Stimulated activated CD4-positive, alpha-beta T cell treated with anti-CD3 and anti-CD28 coated beads, Interleukin-15, amount 100 ng/mL, for 1 hour (primary cell): ENCODE data around the gene DDX1.
"Not testable (repeated sequence)": the region's sequence is repeated elsewhere in the genome, so short reads cannot be mapped to it uniquely, and the experiment has no call there.

ENCODE experiments used
- DNase-seq, 2 donors: peaks; one replicate each; pipeline ENCODE4 v3.0.0-alpha.2; 2020; ENCODE audit warnings: low read depth in 1 of 2, low spot score in 1 of 2

The DDX1 gene

DNA sequence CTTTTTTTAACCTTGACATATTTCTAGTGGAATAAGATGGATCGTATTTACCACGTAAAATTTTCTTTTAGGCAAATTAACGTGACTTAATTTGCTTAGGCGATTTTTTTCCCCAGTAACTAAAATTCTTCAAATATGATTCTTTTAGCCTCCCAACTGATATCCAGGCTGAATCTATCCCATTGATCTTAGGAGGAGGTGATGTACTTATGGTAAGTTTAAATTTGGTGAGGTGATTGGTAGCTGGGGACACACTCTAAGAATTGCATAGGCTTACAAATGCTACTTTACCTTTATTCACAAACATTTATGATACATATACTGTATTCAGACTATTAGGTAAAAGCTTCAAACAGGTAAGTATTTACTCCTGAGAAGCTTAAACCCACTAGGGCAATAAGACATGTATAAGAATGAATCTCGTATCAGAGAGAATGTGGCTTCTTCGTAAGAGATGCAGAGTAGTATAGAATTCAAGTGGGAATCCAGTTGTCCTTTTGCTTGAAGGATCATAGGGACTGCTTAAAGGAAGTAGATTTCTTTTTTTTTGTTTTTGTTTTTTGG lies 3.8 kb downstream of the DDX1 start:
- no peak for DNase-seq

- no peak for DNase-seq
Measured at GRCh38 chr2:15595936-15596335, 4.3 kb downstream of the DDX1 start.

GRCh38 chr2:15596350-15596749 lies 4.7 kb downstream of the DDX1 start:
- no peak for DNase-seq

GRCh38 chr2:15596968-15597367 lies 5.3 kb downstream of the DDX1 start:
- DNase-seq, result no peak

DNA sequence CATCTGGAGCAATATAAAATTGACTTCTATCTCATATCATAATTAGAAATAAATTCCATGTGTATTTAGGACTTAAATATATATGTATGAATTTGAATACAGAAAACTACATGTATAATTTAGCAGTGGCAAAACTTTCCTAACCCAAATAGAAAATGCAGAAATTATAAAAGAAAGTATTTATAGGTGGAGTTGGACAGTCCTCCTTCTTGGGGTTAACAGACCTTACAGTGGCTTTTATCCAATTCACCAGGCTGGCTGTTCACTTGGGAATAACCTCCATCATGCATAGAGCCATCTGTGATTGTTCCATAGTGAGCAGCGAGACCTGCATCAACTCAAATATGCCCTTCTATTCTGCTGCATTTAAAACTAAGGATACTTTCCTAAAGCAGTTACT lies 8.3 kb downstream of the DDX1 start:
- no peak for DNase-seq

DNA sequence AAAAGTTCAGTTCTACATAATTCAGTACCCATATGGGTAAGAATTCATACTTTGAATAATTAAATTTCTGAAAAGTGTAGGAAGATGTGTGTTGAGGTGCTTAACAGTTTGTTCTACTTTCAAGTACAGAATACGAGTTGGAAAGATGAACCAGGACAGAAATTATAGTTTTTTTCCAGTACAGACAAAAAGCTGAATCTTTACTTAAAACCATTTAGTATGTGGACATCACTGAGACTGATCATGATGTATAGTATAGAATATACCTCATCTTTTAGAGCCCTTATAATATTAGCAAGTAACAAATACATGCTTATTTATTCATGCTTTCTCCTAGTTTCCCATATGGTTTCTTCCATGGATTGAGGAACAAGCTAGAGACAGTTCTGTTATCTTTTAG lies 10.0 kb downstream of the DDX1 start:
- no peak for DNase-seq

DNA sequence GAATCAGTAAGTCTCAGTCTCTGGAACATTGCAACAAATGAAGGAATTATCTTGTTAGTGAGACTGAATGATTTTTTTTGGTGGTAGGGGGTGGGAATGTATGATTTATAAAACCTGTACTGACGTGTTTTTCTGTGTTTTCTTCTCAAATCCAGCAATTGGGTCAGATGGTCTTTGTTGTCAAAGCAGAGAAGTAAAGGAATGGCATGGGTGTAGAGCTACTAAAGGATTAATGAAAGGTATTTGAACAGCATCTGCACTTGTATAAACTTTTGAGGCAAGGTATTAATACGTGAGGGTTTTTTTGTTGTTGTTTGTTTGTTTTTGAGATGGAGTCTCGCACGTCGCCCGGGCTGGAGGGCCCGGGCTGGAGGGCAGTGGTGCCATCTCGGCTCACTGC lies 10.7 kb downstream of the DDX1 start:
- DNase-seq, result no peak

GRCh38 chr2:15603044-15603765 lies 11.5 kb downstream of the DDX1 start:
- no peak for DNase-seq

DNA sequence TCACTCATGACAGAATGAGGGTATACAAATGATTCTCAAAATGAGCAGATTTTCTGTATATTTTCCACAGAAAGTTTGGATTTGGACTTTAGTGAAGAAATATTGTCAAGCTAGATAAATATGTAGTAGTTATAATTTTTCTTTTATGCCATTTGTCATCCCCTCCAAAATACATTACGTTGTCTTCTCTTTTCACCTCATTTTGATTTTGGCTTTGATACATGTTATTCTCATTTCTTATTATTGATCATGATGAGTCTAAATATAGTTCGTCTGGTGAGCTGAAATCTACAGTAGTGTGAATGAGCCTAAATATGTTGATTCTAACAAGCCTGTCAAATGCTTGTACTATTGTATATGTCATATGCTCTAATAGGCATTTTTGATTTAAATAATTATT lies 12.3 kb downstream of the DDX1 start:
- DNase-seq, result no peak

DNA sequence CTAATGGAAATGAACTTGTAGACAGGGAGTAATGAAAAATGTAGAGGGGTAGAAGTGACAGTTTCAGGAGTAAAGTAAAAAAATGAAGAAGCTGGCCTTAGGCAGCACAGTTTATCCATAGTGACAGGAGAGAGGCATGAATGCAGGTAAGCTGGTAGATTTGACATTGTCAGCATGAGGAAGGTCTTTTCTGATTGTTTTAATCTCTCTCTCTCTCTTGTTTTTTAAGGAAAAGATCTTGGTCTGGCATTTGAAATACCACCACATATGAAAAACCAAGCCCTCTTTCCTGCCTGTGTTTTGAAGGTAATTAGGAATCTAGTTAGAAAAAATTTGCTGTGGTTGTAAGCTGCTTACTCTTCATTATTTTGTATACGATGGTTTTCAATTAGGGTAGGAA lies 14.1 kb downstream of the DDX1 start:
- DNase-seq, result no peak

- no peak for DNase-seq
Measured at GRCh38 chr2:15606481-15607441, 15.1 kb downstream of the DDX1 start.

DNA sequence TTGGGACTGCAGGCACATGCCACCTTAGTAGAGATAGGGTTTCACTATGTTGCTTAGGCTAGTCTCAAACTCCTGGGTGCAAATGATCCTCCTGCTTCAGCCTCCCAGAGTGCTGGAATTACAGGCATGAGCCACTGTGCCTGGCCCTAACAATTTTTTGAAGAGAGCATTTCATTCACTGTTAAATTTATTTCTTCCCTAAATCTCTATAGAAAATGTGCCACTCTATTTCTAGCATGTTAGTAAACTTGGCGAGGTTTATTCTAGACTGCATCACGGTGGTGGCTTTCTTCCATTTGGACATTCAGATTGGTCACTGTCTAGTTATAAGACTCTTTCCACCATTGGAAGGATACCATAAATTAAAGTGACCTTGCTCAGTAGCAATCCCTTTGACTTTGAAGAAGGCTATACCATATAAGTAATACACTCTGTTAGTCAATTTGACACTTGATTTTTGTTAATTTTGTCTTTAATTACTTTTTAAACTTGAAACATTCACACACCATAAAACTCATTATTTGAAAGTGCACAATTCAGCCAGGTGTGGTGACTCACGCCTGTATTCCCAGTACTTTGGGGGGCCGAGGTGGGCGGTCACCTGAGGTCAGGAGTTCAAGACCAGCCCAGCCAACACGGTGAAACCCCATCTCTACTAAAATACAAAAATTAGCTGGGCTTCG lies 16.2 kb downstream of the DDX1 start:
- no peak for DNase-seq

DNA sequence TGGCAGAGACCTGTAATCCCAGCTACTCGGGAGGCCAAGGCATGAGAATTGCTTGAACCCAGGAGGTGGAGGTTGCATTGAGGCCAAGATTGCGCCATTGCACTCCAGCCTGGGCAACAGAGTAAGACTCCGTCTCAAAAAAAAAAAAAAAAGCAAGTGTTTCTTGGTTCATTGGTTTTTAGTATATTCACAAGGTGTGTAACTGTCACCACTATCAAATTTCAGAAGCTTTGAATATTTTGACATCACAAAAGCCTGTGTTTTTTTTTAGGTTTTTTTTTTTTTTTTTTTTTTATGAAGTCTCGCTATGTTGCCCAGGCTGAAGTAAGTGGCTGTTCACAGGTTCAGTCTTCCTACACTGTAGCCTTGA lies 16.7 kb downstream of the DDX1 start:
- no peak for DNase-seq

- no peak for DNase-seq
Measured at GRCh38 chr2:15609341-15610042, 17.8 kb downstream of the DDX1 start.

GRCh38 chr2:15610430-15610952 lies 18.8 kb downstream of the DDX1 start:
- DNase-seq, result no peak

GRCh38 chr2:15612101-15612500 lies 20.4 kb downstream of the DDX1 start:
- not testable (repeated sequence) for DNase-seq

DNA sequence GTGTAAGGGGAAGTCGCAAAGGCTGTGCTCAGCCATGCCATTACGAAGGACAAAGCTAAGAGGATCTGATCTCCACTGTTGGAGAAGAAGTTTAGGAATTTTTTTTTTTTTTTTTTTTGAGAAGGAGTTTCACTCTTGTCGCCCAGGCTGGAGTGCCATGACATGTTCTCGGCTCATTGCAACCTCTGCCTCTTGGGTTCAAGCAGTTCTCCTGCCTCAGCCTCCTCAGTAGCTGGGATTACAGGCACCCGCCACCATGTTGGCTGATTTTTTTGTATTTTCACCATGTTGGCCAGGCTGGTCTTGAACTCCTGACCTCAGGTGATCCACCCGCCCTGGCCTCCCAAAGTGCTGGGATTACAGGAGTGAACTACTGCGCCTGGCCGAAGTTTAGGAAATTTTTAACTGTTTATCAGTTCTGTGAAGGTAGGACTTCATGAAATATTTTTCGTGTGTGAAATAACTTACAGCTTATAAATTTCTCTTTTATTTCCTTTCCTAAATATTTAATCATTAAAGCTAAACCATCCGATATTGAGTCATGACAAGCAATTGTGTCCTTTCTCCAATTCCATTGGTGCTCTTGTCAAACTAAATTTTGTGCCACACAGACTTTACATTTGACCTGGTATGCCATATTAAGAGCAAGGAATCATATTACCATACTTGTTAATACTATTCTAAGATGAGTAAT lies 22.2 kb downstream of the DDX1 start:
- DNase-seq, result no peak

GRCh38 chr2:15614545-15615300 lies 23.1 kb downstream of the DDX1 start:
- no peak for DNase-seq

GRCh38 chr2:15615301-15615920 lies 23.7 kb downstream of the DDX1 start:
- no peak for DNase-seq
